SKM-1 treated with dmso at 0.1 percent for 144 hours (cell line): Measurements from ENCODE around the gene GALNT7.

Source experiments
- DNase-seq: peaks from one replicate; lab custom pipeline; 2025; ENCODE audit not compliant: unreplicated experiment; lab: John Stamatoyannopoulos, UW

GALNT7 gene

GRCh38 chr4:173259310-173259709, 90.7 kb downstream of the GALNT7 start:
- no peak for DNase-seq

- DNase-seq, result no peak
Observed at GRCh38 chr4:173261052-173261451, 92.4 kb downstream of the GALNT7 start.

- no peak for DNase-seq
Observed at GRCh38 chr4:173262375-173262774, 93.8 kb downstream of the GALNT7 start.

- DNase-seq, result no peak
Observed at GRCh38 chr4:173264245-173264644, 95.6 kb downstream of the GALNT7 start.

- DNase-seq, result no peak
Observed at GRCh38 chr4:173264684-173265185, 96.1 kb downstream of the GALNT7 start.

GRCh38 chr4:173265751-173266150, 97.1 kb downstream of the GALNT7 start:
- no peak for DNase-seq

GRCh38 chr4:173267711-173268110, 99.1 kb downstream of the GALNT7 start:
- no peak for DNase-seq

GRCh38 chr4:173269280-173269679, 100.7 kb downstream of the GALNT7 start:
- no peak for DNase-seq

GRCh38 chr4:173270312-173271027, 101.9 kb downstream of the GALNT7 start:
- no peak for DNase-seq

GRCh38 chr4:173272314-173272713, 103.7 kb downstream of the GALNT7 start:
- no peak for DNase-seq

- DNase-seq, result no peak
Observed at GRCh38 chr4:173272996-173273395, 104.4 kb downstream of the GALNT7 start.

- no peak for DNase-seq
Observed at GRCh38 chr4:173273941-173274340, 105.3 kb downstream of the GALNT7 start.

GRCh38 chr4:173274744-173275143, 106.1 kb downstream of the GALNT7 start:
- DNase-seq, result no peak

GRCh38 chr4:173275150-173275549, 106.5 kb downstream of the GALNT7 start:
- no peak for DNase-seq

- DNase-seq, result no peak
Observed at GRCh38 chr4:173277340-173277739, 108.7 kb downstream of the GALNT7 start.

- no peak for DNase-seq
Observed at GRCh38 chr4:173280998-173281397, 112.4 kb downstream of the GALNT7 start.

- DNase-seq, result peak; percentile 94
Observed at GRCh38 chr4:173281406-173282255, 113.0 kb downstream of the GALNT7 start.

- no peak for DNase-seq
Observed at GRCh38 chr4:173282256-173282562, 113.6 kb downstream of the GALNT7 start.

GRCh38 chr4:173282626-173283025, 114.0 kb downstream of the GALNT7 start:
- no peak for DNase-seq

GRCh38 chr4:173284463-173284862, 115.9 kb downstream of the GALNT7 start:
- DNase-seq, result no peak

- no peak for DNase-seq
Observed at GRCh38 chr4:173287486-173287885, 118.9 kb downstream of the GALNT7 start.

- peak; percentile 82 for DNase-seq
Observed at GRCh38 chr4:173288296-173288695, 119.7 kb downstream of the GALNT7 start.
